Measurements from ENCODE around the gene MORN1.

DNA sequence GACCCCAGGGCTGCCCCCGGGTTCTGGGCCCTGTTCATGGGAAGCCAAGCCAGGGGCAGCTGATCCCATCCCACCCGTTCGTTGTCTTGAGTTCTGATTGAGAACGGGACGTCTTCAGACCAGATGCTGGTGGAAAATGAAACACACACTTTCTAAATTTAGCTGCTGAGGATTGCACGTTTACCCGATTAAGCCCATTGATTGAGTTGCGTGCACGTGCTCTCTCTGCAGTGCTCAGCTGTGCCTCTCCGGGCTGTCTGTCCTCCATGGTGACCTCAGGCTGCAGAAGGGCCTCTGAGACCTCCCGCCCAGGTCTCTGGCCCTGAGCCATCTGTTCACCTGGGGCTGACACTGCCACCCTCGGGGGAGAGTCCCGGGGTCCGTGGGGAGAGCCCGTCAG is 48.0 kb upstream of the MORN1 start:
- TF ChIP-seq, protein P1, sequence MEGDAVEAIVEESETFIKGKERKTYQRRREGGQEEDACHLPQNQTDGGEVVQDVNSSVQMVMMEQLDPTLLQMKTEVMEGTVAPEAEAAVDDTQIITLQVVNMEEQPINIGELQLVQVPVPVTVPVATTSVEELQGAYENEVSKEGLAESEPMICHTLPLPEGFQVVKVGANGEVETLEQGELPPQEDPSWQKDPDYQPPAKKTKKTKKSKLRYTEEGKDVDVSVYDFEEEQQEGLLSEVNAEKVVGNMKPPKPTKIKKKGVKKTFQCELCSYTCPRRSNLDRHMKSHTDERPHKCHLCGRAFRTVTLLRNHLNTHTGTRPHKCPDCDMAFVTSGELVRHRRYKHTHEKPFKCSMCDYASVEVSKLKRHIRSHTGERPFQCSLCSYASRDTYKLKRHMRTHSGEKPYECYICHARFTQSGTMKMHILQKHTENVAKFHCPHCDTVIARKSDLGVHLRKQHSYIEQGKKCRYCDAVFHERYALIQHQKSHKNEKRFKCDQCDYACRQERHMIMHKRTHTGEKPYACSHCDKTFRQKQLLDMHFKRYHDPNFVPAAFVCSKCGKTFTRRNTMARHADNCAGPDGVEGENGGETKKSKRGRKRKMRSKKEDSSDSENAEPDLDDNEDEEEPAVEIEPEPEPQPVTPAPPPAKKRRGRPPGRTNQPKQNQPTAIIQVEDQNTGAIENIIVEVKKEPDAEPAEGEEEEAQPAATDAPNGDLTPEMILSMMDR (conservative IDR thresholded peaks at IDR 0.05): no peak
- no peak for TF ChIP-seq EZH2 (IDR thresholded peaks at IDR 0.05; ENCODE audit: low read depth)
